ENCODE results near the gene ABCC6.
"Not testable (repeated sequence)": the region's sequence is repeated elsewhere in the genome, so short reads cannot be mapped to it uniquely, and the experiment has no call there.

Gene ABCC6

GRCh38 chr16:16112450-16113053, 110.7 kb downstream of the ABCC6 start:
- no peak for DNase-seq (ENCODE audit: low spot score)

GRCh38 chr16:16111639-16112038, 111.7 kb downstream of the ABCC6 start:
- DNase-seq (ENCODE audit: low spot score) = no peak

- no peak for DNase-seq (ENCODE audit: low spot score)
These were observed 113.2 kb downstream of the ABCC6 start for GRCh38 chr16:16110111-16110490.

GRCh38 chr16:16109453-16110110, 113.7 kb downstream of the ABCC6 start:
- DNase-seq (ENCODE audit: low spot score) = no peak

- no peak for DNase-seq (ENCODE audit: low spot score)
These were observed 114.5 kb downstream of the ABCC6 start for GRCh38 chr16:16108759-16109158.

- DNase-seq (ENCODE audit: low spot score) = no peak
These were observed 115.5 kb downstream of the ABCC6 start for GRCh38 chr16:16107839-16108238.

- DNase-seq (ENCODE audit: low spot score) = no peak
These were observed 116.8 kb downstream of the ABCC6 start for GRCh38 chr16:16106466-16106865.

GRCh38 chr16:16105646-16106045, 117.6 kb downstream of the ABCC6 start:
- DNase-seq (ENCODE audit: low spot score) = no peak

- not testable (repeated sequence) for DNase-seq (ENCODE audit: low spot score)
These were observed 118.5 kb downstream of the ABCC6 start for GRCh38 chr16:16104804-16105141.

GRCh38 chr16:16104132-16104803, 119.0 kb downstream of the ABCC6 start:
- DNase-seq (ENCODE audit: low spot score) = not testable (repeated sequence)

- no peak for DNase-seq (ENCODE audit: low spot score)
These were observed 120.6 kb downstream of the ABCC6 start for GRCh38 chr16:16102738-16103137.

- DNase-seq (ENCODE audit: low spot score) = no peak
These were observed 121.7 kb downstream of the ABCC6 start for GRCh38 chr16:16101585-16101984.

GRCh38 chr16:16100631-16101030, 122.7 kb downstream of the ABCC6 start:
- DNase-seq (ENCODE audit: low spot score) = no peak

- no peak for DNase-seq (ENCODE audit: low spot score)
These were observed 124.0 kb downstream of the ABCC6 start for GRCh38 chr16:16099320-16099719.

Data from RKO (cell line).